GM19351 (cell line): ENCODE data around the gene CCDC134.
A peak's percentile ranks its signal among the peaks of the same experiment; 100 is the strongest.
"Not testable (repeated sequence)": the region's sequence is repeated elsewhere in the genome, so short reads cannot be mapped to it uniquely, and the experiment has no call there.

Experiments
- ATAC-seq: cut with Tn5 transposase; IDR thresholded peaks from one replicate; pipeline ENCODE4 v1.9.1; 2021; ENCODE audit warnings: mild to moderate bottlenecking, moderate library complexity; ENCODE audit not compliant: unreplicated experiment

The CCDC134 gene

DNA sequence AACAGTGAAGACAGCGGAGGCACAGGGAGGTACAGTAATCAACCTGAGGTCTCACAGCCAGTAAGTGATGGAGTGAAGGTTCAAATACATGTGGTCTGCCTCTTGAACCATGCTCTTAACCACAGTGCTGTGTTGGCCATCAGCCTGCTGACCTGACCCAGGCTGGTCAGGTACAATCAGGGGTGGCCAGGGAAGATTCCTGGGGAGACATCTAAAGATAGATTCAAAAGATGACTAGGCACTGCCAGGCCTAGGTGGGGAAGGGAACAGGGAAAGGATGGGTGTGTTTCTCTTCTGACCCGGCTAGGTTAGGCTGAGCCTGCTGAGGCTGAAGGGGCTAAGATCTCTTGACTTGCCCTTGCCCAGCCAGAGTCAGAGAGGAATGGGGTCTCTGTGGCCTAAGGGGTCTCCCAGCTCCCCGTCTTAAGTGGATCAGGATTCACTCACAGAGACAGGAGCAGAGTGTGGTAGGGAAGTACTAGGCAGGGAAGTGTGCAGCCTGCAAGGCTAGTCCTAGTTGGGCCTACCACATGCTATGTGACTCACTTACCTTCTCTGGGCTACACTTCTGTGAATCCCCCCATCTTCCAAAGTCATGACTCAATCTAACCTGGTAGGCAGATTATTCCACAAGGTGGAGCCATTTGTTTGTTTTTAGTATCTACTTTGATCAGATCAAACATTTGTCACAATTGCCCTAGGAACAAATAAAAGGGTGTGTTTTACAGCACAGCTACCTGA lies 22.0 kb downstream of the CCDC134 start:
- no peak for ATAC-seq

DNA sequence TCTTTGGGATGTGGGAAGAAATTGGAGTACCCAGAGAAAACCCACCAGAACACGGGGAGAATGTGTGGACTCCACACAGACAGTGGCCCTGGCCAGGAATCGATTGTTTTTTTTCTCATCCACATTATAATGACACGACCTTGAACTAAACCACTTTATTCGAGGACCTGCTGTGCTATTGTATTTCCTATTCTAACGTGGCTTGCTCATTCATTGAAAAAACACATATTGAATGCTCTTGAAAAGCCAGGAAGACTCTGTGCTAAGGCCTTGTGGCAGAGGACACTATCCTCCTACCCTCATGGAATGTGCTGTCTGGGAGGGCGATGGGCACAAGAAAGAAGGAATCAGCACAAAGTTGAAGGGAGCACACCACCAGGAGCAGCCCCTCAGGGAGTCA lies 23.3 kb downstream of the CCDC134 start:
- no peak for ATAC-seq

- ATAC-seq, result no peak
Measured at GRCh38 chr22:41825376-41825775, 24.9 kb downstream of the CCDC134 start.

- ATAC-seq, result no peak
Measured at GRCh38 chr22:41826021-41826420, 25.5 kb downstream of the CCDC134 start.

- no peak for ATAC-seq
Measured at GRCh38 chr22:41826430-41827383, 26.2 kb downstream of the CCDC134 start.

DNA sequence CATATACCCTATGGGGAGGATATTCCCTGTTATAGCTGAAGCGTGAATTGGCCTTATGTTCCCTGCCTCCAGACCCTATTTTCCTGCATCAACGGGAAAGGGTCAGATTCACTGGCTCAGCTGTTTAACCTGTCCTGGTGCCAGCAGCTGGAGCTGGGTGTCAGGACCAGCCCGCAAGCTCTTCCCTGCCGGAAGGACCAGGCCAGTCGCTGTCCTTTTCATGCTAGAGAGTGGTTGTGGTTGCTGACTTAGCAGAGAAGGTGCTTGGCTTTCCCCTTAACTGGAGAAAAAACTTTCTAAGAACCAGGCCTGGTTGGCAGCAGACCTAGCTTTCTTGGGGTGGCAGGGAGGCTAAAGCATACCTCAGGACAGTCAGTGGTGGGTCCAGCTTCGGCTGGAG lies 27.2 kb downstream of the CCDC134 start:
- ATAC-seq, result no peak

DNA sequence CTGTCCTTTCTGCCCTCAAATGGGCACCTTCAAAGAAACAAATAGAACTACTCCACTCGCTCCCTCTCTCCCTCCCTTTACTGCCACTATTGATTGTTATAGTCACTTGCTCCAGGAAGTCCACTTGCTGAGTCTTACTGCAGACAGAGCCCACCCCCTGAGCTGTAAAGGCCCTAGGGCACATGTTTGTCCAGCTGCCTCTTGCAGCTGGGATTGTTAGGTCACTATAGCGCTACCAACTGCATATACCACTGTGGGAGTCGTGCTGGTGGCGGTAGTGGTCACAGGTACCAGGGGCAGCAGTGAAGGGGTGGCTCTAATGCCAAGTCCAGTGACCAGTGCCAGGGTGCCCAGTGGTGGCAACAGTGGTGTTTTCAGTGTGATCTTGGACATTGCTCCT lies 28.0 kb downstream of the CCDC134 start:
- ATAC-seq, result no peak

- no peak for ATAC-seq
Measured at GRCh38 chr22:41830174-41830573, 29.7 kb downstream of the CCDC134 start.

DNA sequence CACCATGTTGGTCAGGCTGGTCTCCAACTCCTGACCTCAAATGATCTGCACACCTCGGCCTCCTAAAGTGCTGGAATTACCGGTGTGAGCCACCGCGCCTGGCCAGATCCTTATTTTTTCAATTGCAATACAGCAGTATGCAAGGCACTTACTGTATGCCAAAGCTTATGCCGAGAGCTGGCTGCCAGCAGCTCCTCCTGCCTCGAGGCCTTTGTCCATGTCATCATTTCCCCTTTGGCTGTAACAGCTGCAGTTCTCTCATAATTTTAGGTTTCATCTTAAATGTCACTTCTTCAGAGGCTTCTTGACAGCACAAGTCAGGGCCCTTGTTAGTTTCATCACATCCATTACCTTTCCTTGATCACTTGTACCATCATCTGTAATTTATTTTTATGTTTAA lies 30.9 kb downstream of the CCDC134 start:
- ATAC-seq, result no peak

- ATAC-seq, result no peak
Measured at GRCh38 chr22:41831828-41832552, 31.5 kb downstream of the CCDC134 start.

- ATAC-seq, result peak; percentile 83
Measured at GRCh38 chr22:41832553-41833368, 32.3 kb downstream of the CCDC134 start, which contains the start of gene SREBF2. TSS of gene SREBF2 (plus strand) at chr22:41833105. CDS start at chr22:41833271, 166 bp downstream.

DNA sequence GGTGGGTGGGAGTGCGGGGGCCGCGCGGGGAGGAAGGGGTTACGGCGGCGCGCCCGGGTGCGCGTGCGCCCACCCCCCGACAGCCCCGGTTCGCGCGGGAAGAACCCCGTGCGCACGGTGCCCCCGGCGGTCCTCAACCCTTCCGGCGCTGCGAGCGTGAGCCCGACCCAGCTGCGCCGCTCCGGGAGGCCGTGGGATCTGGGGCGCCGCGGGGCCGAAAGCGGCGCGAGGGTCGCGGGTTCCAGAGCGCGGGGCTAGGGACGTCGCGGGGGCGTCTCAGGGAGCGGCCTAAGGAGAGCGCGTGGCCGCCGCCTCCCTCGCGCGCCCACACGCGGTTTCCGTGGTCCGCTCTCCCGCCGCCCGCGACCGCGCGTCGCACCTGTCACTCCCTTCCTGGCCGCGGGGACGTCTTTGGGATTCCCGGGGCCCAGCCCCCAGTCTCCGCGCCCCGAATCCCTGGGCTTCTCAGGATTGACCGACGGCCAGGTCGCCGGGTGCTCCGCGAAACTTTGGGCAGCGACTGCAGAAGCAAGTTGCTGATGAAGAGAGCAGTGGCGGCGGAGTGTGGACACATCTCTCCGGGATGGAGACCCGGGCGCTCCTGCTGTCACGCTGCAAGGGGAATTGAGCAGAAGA lies 33.0 kb downstream of the CCDC134 start:
- peak; percentile 4 for ATAC-seq

DNA sequence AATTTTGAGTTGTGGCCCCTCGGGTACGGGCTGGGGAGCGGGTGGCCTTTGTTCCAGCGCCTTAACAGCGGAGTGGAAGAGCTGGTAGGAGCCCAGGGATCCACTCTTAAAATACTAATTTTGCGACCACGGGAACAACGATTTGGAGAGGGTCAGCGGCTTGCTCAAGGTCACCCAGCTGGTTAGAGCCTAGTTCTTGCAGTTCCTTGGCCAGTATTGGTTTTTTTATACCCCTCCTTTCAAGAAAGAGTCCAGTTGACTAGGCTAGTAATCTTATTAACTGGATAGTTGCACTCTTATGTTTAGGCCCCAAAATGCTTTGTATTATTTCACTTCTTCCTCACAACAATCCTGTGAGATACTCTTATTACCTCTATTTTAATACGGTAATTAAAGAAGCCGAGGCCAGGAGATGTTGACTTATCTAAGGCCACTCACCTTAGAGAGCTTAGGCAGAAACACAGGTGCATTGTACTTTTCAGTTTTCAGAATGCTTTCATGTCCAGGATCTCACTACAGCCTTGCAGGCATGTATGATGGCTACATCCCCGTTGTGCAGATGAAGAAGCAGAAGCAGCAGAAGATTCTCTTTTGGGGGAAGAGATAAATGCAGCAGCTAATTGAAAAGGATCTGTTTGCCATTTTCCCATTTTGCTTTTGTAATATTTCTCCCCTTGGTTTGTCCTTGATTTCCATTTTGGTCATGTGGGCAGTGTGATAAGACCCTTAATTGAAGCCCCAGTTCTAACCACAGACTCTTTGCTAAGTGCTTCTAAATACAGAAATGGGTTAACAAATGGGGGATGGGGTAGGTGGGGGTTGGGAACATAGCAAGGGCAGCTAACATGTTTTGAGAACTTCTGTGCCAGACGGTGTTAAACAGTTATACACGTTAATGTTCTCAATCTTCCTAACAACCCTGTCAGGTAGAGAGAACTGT lies 33.8 kb downstream of the CCDC134 start:
- ATAC-seq, result no peak

DNA sequence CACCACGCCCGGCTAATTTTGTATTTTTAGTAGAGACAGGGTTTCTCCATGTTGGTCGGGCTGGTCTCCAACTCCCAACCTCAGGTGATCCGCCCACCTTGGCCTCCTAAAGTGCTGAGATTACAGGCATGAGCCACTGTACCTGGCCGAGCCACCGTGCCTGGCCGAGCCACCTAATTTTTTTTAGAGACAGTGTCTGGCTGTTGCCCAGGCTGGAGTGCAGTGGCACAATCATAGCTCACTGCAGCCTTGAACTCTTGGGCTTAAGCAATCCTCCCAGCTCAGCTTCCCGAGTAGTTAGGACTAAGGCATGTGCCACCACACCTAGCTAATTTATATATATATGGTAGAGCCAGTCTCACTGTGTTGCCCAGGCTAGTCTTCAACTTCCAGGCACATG lies 35.0 kb downstream of the CCDC134 start:
- not testable (repeated sequence) for ATAC-seq

- no peak for ATAC-seq
Measured at GRCh38 chr22:41836551-41836950, 36.1 kb downstream of the CCDC134 start.

DNA sequence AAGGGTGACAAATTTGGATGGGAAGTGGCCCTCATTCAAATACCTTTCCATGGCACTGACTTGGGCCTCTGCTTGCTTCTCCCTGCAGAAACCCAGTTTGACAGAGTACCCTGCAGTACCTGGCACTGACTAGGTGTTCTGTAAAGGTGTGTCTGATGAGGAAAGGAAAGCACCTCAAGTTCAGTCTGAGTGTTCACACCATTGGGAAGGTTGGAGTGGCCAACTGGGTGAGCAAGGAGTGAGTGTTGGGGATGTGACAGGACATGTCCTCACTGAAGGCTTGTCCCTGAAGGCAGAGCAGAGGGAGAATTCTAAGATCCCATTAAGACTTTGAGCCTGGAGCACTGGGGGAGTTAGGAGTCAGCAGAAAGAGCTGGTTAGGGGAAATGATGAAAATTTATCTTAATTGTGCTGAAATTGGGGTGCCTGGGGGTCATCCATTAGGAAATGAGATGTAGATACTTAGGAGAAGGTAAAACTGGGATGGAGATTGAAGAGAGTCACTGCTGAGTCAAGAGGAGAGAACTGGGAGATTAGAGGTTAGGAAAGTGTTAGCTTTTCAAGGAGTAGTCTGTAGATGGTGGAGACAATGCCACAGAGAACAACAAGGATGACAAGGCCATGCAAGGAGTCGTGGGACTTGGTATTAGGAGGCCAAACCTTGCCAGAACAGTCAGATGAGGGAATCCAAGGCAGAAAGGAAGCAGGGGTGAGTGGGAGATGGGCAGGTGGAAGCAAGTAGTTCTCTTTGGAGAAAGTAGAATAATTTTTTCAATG lies 38.6 kb downstream of the CCDC134 start:
- no peak for ATAC-seq

GRCh38 chr22:41840216-41840615 lies 39.7 kb downstream of the CCDC134 start:
- no peak for ATAC-seq

DNA sequence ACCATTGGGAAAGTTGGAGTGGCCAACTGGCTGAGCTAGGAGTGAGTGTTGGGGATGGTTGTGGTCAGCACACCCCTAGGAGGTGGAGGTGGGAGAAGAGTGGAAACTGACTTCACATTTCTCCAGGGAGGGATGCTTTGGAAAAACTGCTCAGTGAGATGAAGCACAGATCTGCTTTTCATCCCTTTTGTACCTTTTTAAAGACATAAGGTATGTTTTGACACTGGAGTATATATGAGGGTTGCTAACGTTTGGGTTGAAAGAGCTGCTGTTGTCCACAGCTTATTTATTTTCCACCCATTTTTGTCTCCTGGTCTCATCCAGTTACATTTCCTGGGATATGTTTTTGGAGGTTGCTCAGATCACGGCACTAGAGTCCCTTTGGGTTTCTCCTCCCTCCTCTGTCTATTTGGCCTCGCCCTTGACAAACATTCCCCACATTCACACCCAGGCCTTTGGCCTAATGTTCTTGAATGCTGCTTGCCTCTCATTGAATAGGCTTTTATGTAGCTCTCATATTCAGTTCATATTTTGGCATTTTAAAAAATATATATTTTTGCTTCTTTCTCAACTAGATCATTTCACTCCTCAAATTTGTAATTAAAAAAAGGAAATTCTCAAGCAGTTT lies 40.7 kb downstream of the CCDC134 start:
- no peak for ATAC-seq
